Measurements from ENCODE around the gene JAM2. TPM values are rescaled to one million over a fixed set of nuclear protein-coding genes. Genes with fewer than 3 reads are reported as not detected.

Gene JAM2
- total and polyA plus RNA-seq, 10 of the 15 experiments (the other 5 are each of a cell fraction or from before 2014, with no cell fraction given): 2.1 to 30.4 (median 8.6) TPM

DNA sequence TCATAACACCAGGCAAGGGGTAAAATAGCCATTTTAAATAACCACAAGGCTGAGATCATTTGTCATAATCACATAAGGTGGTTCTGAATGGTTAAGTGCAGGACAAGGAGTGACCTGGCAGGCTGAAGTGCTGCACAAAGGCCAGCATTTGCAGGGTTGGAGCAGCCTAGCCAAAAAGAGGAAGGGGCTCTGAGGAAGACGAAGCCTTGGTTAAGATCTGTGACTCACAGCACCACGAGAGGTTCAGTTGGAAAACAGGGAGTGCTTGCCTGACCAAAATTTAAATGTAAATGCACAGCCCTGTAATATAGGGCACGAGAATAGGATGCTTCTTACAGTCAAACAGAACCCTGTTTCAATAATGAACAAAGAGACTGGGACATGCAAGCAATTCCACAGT lies 83.6 kb downstream of the JAM2 start (continued):
- TF ChIP-seq, protein P1, sequence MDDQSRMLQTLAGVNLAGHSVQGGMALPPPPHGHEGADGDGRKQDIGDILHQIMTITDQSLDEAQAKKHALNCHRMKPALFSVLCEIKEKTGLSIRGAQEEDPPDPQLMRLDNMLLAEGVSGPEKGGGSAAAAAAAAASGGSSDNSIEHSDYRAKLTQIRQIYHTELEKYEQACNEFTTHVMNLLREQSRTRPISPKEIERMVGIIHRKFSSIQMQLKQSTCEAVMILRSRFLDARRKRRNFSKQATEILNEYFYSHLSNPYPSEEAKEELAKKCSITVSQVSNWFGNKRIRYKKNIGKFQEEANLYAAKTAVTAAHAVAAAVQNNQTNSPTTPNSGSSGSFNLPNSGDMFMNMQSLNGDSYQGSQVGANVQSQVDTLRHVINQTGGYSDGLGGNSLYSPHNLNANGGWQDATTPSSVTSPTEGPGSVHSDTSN (IDR thresholded peaks at IDR 0.05; ENCODE audit: insufficient replicate concordance, low read depth, low read length): no peak
- TF ChIP-seq RAD21 (IDR thresholded peaks at IDR 0.05; ENCODE audit: insufficient read depth, low read depth, low read length) (no peak), CHD4 (IDR thresholded peaks at IDR 0.05) (no peak), NFXL1 (IDR thresholded peaks at IDR 0.05; ENCODE audit: borderline replicate concordance) (no peak), NFYA (IDR thresholded peaks at IDR 0.05; ENCODE audit: borderline replicate concordance, low read depth, low read length) (no peak), NBN (IDR thresholded peaks at IDR 0.05) (no peak), ZNF207 (IDR thresholded peaks at IDR 0.05; ENCODE audit: borderline replicate concordance) (no peak), MTA2 (IDR thresholded peaks at IDR 0.05; ENCODE audit: low read depth) (no peak), ATF7 (IDR thresholded peaks at IDR 0.05; ENCODE audit: low read depth) (no peak), SRF (IDR thresholded peaks at IDR 0.05; ENCODE audit: low read depth in 2 of 2, low read length in 2 of 2) (no peak)
- TF ChIP-seq, protein P2, sequence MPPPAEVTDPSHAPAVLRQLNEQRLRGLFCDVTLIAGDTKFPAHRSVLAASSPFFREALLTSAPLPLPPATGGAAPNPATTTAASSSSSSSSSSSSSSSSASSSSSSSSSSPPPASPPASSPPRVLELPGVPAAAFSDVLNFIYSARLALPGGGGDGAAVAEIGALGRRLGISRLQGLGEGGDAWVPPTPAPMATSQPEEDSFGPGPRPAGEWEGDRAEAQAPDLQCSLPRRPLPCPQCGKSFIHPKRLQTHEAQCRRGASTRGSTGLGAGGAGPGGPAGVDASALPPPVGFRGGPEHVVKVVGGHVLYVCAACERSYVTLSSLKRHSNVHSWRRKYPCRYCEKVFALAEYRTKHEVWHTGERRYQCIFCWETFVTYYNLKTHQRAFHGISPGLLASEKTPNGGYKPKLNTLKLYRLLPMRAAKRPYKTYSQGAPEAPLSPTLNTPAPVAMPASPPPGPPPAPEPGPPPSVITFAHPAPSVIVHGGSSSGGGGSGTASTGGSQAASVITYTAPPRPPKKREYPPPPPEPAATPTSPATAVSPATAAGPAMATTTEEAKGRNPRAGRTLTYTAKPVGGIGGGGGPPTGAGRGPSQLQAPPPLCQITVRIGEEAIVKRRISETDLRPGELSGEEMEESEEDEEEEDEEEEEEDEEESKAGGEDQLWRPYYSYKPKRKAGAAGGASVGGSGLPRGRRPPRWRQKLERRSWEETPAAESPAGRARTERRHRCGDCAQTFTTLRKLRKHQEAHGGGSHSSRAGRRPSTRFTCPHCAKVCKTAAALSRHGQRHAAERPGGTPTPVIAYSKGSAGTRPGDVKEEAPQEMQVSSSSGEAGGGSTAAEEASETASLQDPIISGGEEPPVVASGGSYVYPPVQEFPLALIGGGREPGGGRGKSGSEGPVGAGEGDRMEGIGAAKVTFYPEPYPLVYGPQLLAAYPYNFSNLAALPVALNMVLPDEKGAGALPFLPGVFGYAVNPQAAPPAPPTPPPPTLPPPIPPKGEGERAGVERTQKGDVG (CRISPR knock-in tag; IDR thresholded peaks at IDR 0.05): no peak
- TF ChIP-seq, protein P3, sequence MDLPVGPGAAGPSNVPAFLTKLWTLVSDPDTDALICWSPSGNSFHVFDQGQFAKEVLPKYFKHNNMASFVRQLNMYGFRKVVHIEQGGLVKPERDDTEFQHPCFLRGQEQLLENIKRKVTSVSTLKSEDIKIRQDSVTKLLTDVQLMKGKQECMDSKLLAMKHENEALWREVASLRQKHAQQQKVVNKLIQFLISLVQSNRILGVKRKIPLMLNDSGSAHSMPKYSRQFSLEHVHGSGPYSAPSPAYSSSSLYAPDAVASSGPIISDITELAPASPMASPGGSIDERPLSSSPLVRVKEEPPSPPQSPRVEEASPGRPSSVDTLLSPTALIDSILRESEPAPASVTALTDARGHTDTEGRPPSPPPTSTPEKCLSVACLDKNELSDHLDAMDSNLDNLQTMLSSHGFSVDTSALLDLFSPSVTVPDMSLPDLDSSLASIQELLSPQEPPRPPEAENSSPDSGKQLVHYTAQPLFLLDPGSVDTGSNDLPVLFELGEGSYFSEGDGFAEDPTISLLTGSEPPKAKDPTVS (IDR thresholded peaks at IDR 0.05; ENCODE audit: low read depth, low read length): no peak
- TF ChIP-seq, protein P4, sequence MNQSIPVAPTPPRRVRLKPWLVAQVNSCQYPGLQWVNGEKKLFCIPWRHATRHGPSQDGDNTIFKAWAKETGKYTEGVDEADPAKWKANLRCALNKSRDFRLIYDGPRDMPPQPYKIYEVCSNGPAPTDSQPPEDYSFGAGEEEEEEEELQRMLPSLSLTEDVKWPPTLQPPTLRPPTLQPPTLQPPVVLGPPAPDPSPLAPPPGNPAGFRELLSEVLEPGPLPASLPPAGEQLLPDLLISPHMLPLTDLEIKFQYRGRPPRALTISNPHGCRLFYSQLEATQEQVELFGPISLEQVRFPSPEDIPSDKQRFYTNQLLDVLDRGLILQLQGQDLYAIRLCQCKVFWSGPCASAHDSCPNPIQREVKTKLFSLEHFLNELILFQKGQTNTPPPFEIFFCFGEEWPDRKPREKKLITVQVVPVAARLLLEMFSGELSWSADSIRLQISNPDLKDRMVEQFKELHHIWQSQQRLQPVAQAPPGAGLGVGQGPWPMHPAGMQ (IDR thresholded peaks at IDR 0.05; ENCODE audit: borderline replicate concordance): no peak
